SK-N-SH (cell line): ENCODE measurements around the gene SH2B2.

Experiments
- EZH2phosphoT487 ChIP-seq: fragments of 200-600 bp; sonication (generic); IDR thresholded peaks from 2 replicates; pipeline ENCODE4 v1.6.1; 2017; ENCODE audit warnings: low read depth, mixed run types, mild to moderate bottlenecking, antibody characterized with exemption, moderate library complexity, borderline replicate concordance
- POLR2AphosphoS5 ChIP-seq: IDR thresholded peaks from 2 replicates; pipeline ENCODE4 v1.6.1; 2012; ENCODE audit warnings: low read depth, low read length
- SMC3 ChIP-seq: IDR thresholded peaks from 2 replicates; pipeline ENCODE4 v1.6.1; 2012; ENCODE audit warnings: low read depth, low read length, improper control_type of control experiment
- TF ChIP-seq, protein P1 (sequence below): fragments of 200-600 bp; sonication (generic); IDR thresholded peaks from 2 replicates; pipeline ENCODE4 v1.6.1; 2017; ENCODE audit warnings: antibody characterized with exemption, mild to moderate bottlenecking, moderate library complexity

DNA sequence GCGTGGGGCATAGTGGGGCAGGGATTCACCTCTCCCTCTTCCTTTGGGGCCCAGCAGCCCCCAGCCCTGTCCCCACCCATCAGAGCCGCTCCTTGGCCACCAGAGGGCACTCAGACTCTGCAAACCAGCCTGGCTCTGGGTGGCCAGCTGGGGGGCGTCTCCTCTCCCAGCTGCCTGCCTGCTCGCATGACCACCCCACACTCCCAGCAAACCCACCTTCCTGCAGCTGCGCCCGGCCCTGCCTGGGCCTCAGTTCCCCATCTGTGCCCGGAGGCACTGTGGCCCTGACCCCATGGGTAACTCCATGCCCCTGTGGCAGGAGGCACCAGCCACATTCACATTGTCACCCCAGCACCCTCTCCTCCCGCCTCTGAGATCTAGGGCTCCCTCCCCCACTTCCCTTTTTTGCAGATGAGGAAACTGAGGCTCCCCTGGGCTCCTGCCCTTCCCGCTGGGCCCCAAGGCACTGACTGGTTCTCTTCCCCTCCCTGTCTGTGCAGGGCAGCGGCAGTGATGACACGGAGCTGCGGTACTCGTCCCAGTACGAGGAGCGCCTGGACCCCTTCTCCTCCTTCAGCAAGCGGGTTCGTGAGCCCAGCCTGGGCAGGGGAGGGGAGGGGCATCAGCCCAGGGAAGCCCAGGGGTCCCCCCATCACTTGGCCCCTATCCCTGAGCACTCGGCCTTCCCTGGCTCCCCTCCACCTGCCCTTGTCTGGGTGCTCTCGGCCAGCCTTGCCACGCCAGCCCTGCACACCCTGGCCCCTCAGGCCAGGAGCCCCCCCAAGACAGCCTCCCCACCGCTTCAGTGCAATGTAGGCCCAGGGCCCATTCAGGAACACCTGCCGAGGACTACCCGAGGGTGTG lies 6.9 kb upstream of the SH2B2 start:
- TF ChIP-seq, protein P1, sequence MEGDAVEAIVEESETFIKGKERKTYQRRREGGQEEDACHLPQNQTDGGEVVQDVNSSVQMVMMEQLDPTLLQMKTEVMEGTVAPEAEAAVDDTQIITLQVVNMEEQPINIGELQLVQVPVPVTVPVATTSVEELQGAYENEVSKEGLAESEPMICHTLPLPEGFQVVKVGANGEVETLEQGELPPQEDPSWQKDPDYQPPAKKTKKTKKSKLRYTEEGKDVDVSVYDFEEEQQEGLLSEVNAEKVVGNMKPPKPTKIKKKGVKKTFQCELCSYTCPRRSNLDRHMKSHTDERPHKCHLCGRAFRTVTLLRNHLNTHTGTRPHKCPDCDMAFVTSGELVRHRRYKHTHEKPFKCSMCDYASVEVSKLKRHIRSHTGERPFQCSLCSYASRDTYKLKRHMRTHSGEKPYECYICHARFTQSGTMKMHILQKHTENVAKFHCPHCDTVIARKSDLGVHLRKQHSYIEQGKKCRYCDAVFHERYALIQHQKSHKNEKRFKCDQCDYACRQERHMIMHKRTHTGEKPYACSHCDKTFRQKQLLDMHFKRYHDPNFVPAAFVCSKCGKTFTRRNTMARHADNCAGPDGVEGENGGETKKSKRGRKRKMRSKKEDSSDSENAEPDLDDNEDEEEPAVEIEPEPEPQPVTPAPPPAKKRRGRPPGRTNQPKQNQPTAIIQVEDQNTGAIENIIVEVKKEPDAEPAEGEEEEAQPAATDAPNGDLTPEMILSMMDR = peak; percentile 99
- TF ChIP-seq POLR2AphosphoS5 = no peak
- TF ChIP-seq SMC3 = peak; percentile 92
- TF ChIP-seq EZH2phosphoT487 = no peak
